HepG2 (cell line): ENCODE results near the gene HDGF. TPM values are rescaled to one million over a fixed set of nuclear protein-coding genes. Genes with fewer than 3 reads are reported as not detected.
A peak's percentile ranks its signal among the peaks of the same experiment; 100 is the strongest.

Experiments
- AGO2 ChIP-seq: fragments of 200-400 bp; formaldehyde crosslinking; optimal IDR thresholded peaks from 2 replicates; pipeline ENCODE3; 2017; ENCODE audit warnings: mild to moderate bottlenecking, low read depth, low read length, moderate library complexity
- CBX2 ChIP-seq, 2 experiments: fragments of 200-600 bp in 1 of 2; sonication (generic); formaldehyde crosslinking in 1 of 2; IDR thresholded peaks; 2 replicates each; pipeline versions ENCODE4 v1.7.0 to v1.8.1; 2018 to 2022; ENCODE audit warnings: low read depth in 2 of 2, low read length in 1 of 2, mild to moderate bottlenecking in 1 of 2, missing genetic modification reagents in 1 of 2
- CEBPZ ChIP-seq: IDR thresholded peaks from 2 replicates; pipeline ENCODE4 v1.6.1; 2012; ENCODE audit warnings: low read length, improper control_type of control experiment
- ELF3 ChIP-seq: IDR thresholded peaks from 2 replicates; pipeline ENCODE4 v1.6.1; 2016; ENCODE audit warnings: missing genetic modification reagents, missing compliant biosample characterization
- FOXA3 ChIP-seq: IDR thresholded peaks from 2 replicates; pipeline ENCODE4 v1.6.1; 2016; ENCODE audit warnings: missing genetic modification reagents, missing compliant biosample characterization
- FOXM1 ChIP-seq: sonication (generic); formaldehyde crosslinking; IDR thresholded peaks from 2 replicates; pipeline ENCODE4 v1.5.0; 2020; ENCODE audit warnings: missing genetic modification reagents
- GABPB1 ChIP-seq: IDR thresholded peaks from 2 replicates; pipeline ENCODE4 v1.6.1; 2016; ENCODE audit warnings: mild to moderate bottlenecking, missing genetic modification reagents, moderate library complexity, missing compliant biosample characterization
- GPBP1L1 ChIP-seq: sonication (generic); formaldehyde crosslinking; IDR thresholded peaks from 2 replicates; pipeline ENCODE4 v1.5.0; 2020; ENCODE audit warnings: mild to moderate bottlenecking, missing genetic modification reagents
- HNF4A ChIP-seq: sonication (generic); formaldehyde crosslinking; IDR thresholded peaks from 2 replicates; pipeline ENCODE4 v1.4.0; 2020; ENCODE audit warnings: missing genetic modification reagents
- IKZF5 ChIP-seq: IDR thresholded peaks from 2 replicates; pipeline ENCODE4 v1.6.1; 2018; ENCODE audit warnings: missing genetic modification reagents, mild to moderate bottlenecking, missing compliant biosample characterization
- KAT8 ChIP-seq: IDR thresholded peaks from 2 replicates; pipeline ENCODE4 v1.6.1; 2016; ENCODE audit warnings: missing genetic modification reagents, missing compliant biosample characterization
- NFIC ChIP-seq: IDR thresholded peaks from 2 replicates; pipeline ENCODE4 v1.6.1; 2012; ENCODE audit warnings: mild to moderate bottlenecking, low read length, inconsistent platforms
- SMC3 ChIP-seq: IDR thresholded peaks from 2 replicates; pipeline ENCODE4 v1.6.1; 2011; ENCODE audit warnings: low read length, improper control_type of control experiment
- SP4 ChIP-seq: sonication (generic); formaldehyde crosslinking; IDR thresholded peaks from 2 replicates; pipeline ENCODE4 v1.8.1; 2023; ENCODE audit warnings: mild to moderate bottlenecking, missing genetic modification reagents
- THAP11 ChIP-seq: IDR thresholded peaks from 2 replicates; pipeline ENCODE4 v1.6.1; 2016; ENCODE audit warnings: missing biosample characterization, missing genetic modification reagents
- THAP7 ChIP-seq: sonication (generic); formaldehyde crosslinking; IDR thresholded peaks from 2 replicates; pipeline ENCODE4 v1.8.1; 2023; ENCODE audit warnings: mild to moderate bottlenecking, missing genetic modification reagents
- TMF1 ChIP-seq: sonication (generic); formaldehyde crosslinking; IDR thresholded peaks from 2 replicates; pipeline ENCODE4 v1.8.1; 2022; ENCODE audit warnings: low read depth, missing genetic modification reagents
- ZBTB1 ChIP-seq: sonication (generic); formaldehyde crosslinking; IDR thresholded peaks from 2 replicates; pipeline ENCODE4 v1.4.0; 2020; ENCODE audit warnings: missing genetic modification reagents, borderline replicate concordance
- ZBTB33 ChIP-seq: sonication (generic); formaldehyde crosslinking; IDR thresholded peaks from 2 replicates; pipeline ENCODE4 v1.4.0; 2020; ENCODE audit warnings: missing genetic modification reagents
- ZNF263 ChIP-seq: sonication (generic); formaldehyde crosslinking; IDR thresholded peaks from 2 replicates; pipeline ENCODE4 v1.4.0; 2020; ENCODE audit warnings: missing genetic modification reagents
- ZNF432 ChIP-seq: sonication (generic); formaldehyde crosslinking; IDR thresholded peaks from 2 replicates; pipeline ENCODE4 v1.5.0; 2020; ENCODE audit warnings: missing genetic modification reagents, mild to moderate bottlenecking, borderline replicate concordance
- ZNF670 ChIP-seq: sonication (generic); formaldehyde crosslinking; IDR thresholded peaks from 2 replicates; pipeline ENCODE4 v1.8.0; 2022; ENCODE audit warnings: mild to moderate bottlenecking, missing genetic modification reagents, borderline replicate concordance
- ZNF768 ChIP-seq: sonication (generic); formaldehyde crosslinking; IDR thresholded peaks from 2 replicates; pipeline ENCODE4 v1.4.0; 2020; ENCODE audit warnings: missing genetic modification reagents
- polyA plus RNA-seq, 8 experiments: library from polyadenylated mRNA; depleted of rRNA in 3 of 8; stranded (reverse) in 7 of 8; unstranded in 1 of 8; fragments of >200 nt; fragmentation: Illumina TruSeq in 4 of 8; extraction: Trizol in 4 of 8; gene quantifications; 2 replicates each; pipeline versions ENCODE4 v1.2.1 to v1.2.3, GENCODE V29; 2011 to 2016; ENCODE audit warnings: low read depth in 4 of 8, missing spikeins in 1 of 8, mixed read lengths in 1 of 8; ENCODE audit not compliant: insufficient read depth in 1 of 8
- total RNA-seq, 5 experiments: library from RNA; depleted of rRNA; stranded (reverse); fragments of >200 nt; fragmentation: Illumina TruSeq; extraction: Trizol; gene quantifications; 2 replicates each; pipeline ENCODE4 v1.2.3, GENCODE V29; 2016; ENCODE audit warnings: low read depth in 1 of 5

Gene HDGF
- total and polyA plus RNA-seq, 2 of the 13 experiments (the other 11 are each of a cell fraction or from before 2014, with no cell fraction given): 156 to 196 TPM

GRCh38 chr1:156725683-156726280 lies 25.7 kb downstream of the HDGF start (continued):
- TF ChIP-seq IKZF5: peak; percentile 37; the same call in 1 of the 2 replicates
- no peak for TF ChIP-seq THAP7 (CRISPR knock-in tag)
- no peak for TF ChIP-seq ZBTB1 (CRISPR knock-in tag)
- no peak for TF ChIP-seq CEBPZ
- peak; percentile 96 for TF ChIP-seq ELF3 (CRISPR knock-in tag)
- no peak for TF ChIP-seq ZNF670 (CRISPR knock-in tag)
- TF ChIP-seq AGO2: no peak
- peak; percentile 82 for TF ChIP-seq THAP11
- TF ChIP-seq TMF1 (CRISPR knock-in tag): no peak
- TF ChIP-seq GABPB1 (CRISPR knock-in tag): peak; percentile 60
- TF ChIP-seq FOXM1: no peak
- no peak for TF ChIP-seq ZNF263 (CRISPR knock-in tag)
- TF ChIP-seq ZNF432 (CRISPR knock-in tag): no peak
- 0 out of 2 replicates have a peak, but pooled peaks have one; percentile 16 for TF ChIP-seq FOXA3 (CRISPR knock-in tag)
- no peak for TF ChIP-seq NFIC
- TF ChIP-seq SMC3: peak; percentile 91
- no peak for TF ChIP-seq CBX2 (IDR thresholded peaks at IDR 0.05; ENCODE audit: low read depth, low read length)
- no peak for TF ChIP-seq CBX2 (CRISPR knock-in tag; IDR thresholded peaks at IDR 0.05; ENCODE audit: low read depth)
- TF ChIP-seq ZNF768 (CRISPR knock-in tag): peak; percentile 68
- peak; percentile 54; the same call in 1 of the 2 replicates for TF ChIP-seq SP4 (CRISPR knock-in tag)
- peak; percentile 40; the same call in 1 of the 2 replicates for TF ChIP-seq ZBTB33 (CRISPR knock-in tag)
- peak; percentile 72 for TF ChIP-seq KAT8
- 0 out of 2 replicates have a peak, but pooled peaks have one; percentile 14 for TF ChIP-seq HNF4A (CRISPR knock-in tag)
- TF ChIP-seq GPBP1L1 (CRISPR knock-in tag): no peak
